HG02571 (cell line): ENCODE results near the gene ADAMTS14.

Experiments used
- ATAC-seq: cut with Tn5 transposase; IDR thresholded peaks from one replicate; pipeline ENCODE4 v1.9.1; 2021; ENCODE audit warnings: mild to moderate bottlenecking, moderate library complexity; ENCODE audit not compliant: unreplicated experiment

ADAMTS14 gene

DNA sequence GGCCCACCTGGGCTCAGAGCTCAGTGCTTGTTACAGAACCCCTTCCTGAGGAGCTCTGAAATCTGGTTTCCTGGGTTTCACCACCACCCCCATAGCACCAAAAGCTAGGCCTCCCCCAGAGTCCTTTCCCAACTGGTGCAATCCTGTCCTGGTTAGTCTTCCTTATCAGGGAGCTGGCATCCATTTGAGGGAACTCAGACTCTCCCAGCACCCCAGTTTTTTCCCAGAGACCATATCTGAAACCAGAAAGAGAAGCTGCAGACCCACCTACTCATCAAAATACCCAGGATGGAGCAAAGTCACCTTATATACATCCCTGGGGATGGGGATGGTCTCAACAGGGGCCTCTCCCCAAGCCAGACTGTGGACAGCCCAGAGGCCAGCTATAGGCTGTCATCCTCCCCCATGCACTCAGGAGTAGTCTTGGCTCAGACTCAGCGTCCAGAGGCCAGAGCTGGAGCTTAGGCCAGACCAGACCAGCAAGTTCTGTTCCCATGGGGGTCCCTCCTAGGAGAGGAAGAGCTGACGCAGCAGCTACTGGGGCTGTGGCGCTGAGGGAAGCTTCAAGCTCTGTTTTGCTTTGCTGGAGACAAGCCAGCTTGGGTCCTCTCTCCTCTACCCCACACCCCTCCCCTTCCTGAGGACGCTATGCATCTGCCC, 109.9 kb downstream of the ADAMTS14 start:
- ATAC-seq, result no peak

DNA sequence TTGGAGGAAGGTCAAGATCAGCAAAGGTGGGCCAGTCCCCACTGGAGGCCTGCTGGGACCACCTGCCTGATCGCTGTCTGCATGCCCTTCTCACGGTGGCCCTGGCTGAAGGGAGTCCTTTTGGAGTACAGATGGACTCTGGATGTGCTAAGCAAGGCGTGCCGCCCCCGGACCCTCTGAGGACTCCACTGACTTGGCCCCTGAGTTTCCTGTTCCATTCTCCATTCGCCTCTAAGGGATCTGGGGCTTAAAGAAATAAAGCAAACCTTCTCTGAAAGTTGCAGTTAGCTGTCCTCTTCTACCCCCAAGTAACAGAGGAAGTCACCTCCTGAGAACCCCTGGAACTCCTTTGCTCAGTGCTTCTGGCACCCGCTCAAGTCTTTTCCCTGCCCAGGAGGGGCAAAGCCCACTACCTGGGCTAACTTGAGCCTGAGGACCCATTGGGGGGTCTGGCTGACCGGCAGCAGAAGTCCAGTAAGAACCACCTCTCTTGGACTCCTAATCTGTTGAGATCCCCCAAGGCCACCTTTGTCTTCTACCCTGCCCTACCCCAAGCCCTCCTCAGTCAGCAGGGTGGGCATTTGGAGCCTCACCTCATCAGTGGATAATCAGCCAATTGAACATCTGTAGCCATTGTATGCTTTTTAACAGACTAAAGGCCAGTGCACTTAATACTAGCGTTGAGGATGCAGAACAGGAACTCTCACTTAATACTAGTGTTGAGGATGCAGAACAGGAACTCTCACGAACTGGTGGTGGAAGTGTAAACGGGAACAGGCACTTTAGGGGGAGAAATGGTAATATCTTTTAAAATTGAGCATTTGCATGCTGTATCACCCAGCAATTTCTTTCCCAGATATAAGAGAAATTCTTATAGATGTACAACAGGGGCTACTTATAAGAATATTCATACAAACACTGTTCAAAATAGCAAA, 110.7 kb downstream of the ADAMTS14 start:
- ATAC-seq, result no peak

DNA sequence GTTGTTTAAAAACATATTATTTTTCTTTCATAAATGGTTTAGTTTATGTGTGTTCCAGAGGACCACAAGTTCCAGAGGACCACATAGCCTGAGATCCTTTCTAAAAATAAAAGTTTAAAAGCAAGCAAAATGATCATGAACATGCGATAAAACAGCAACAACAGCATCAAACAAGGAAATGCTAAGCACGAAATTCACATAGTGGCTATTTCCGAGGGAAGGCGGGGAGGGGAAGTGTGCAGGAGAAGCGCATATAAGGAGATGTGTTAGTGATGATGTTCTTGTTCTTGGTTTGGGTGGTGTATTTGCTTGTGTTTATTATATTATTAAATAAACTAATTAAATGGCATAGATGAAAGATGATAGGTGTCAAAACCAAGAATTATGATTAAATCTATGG, 111.7 kb downstream of the ADAMTS14 start:
- ATAC-seq, result no peak

- no peak for ATAC-seq
Observed at GRCh38 chr10:70784471-70784870, 112.2 kb downstream of the ADAMTS14 start.

- no peak for ATAC-seq
Observed at GRCh38 chr10:70785190-70785589, 112.9 kb downstream of the ADAMTS14 start, which contains the start of gene TBATA. Gene TBATA (minus strand): TSS chr10:70785377. CDS start chr10:70783379, 1,998 bp downstream.

DNA sequence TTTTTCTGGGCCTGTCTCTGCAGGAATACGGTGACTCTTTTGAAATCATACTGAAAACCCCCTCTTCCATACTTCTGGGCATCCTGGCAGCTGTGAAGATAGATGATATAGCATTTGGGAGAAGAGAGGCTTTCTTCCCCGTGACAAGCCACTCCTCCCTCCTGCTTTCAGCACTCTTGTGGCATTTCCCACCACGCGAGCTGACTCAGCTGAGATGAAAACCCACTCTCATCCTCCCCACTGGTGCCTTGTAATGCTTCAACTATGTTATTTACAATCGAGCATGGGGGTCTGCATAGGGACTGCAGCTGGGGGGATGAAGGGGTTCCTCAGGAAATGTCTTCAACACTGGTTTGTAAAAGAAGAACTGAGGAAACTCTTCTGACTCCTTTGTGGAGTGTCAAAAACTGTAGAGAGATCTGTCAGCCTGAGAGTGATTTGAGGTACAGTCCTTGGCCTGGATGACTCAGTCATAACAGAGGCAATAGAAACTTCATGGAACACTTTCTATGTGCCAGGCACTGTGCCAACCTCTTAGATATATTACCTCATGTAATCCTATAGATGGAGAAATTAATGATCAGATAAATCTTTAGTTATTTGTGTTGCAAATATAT, 114.6 kb downstream of the ADAMTS14 start:
- ATAC-seq, result no peak

GRCh38 chr10:70791386-70792039, 119.2 kb downstream of the ADAMTS14 start:
- ATAC-seq, result no peak

- ATAC-seq, result no peak
Observed at GRCh38 chr10:70795613-70796012, 123.3 kb downstream of the ADAMTS14 start.

- no peak for ATAC-seq
Observed at GRCh38 chr10:70797840-70798239, 125.5 kb downstream of the ADAMTS14 start.

DNA sequence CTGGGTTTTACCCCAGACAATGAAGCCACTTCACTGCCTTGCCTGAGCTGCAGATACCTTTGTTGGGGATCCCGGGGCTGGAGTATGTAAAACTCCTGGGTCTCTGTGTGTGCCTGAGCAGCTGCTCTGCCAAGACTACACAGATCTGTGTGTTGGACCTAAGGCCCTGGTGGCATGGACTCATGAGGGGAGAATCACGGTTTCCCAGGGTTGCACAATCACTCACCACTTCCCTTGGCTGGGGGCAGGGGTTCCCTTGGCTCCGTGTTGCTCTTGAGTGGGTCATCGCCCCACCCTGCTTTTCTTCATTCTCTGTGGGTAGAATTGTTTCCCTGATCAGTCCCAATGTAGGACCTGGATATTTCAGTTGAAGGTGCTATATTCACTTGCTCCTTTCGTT, 126.8 kb downstream of the ADAMTS14 start:
- no peak for ATAC-seq

GRCh38 chr10:70801854-70802253, 129.5 kb downstream of the ADAMTS14 start:
- no peak for ATAC-seq

- no peak for ATAC-seq
Observed at GRCh38 chr10:70803775-70804420, 131.6 kb downstream of the ADAMTS14 start.

DNA sequence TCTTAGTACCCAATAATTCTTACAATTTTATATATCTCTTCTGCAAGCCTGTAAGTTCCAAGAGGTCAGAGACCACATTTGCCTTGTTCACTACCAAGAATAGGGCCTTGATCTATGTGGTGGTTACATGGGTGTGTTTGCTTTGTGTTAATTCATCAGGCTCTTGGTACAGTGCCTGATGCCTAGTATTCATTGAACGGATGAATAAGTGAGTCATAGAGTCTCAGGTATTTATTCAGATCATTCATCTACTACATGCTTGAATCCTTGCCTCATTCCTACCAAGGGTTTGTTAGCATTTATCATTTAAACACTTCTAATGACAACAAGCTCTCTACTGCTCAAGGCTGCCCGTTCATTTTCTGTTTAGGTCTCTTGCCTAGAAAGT, 132.1 kb downstream of the ADAMTS14 start:
- no peak for ATAC-seq

GRCh38 chr10:70805619-70806215, 133.4 kb downstream of the ADAMTS14 start:
- no peak for ATAC-seq

- no peak for ATAC-seq
Observed at GRCh38 chr10:70806841-70807240, 134.5 kb downstream of the ADAMTS14 start.

GRCh38 chr10:70807556-70807955, 135.2 kb downstream of the ADAMTS14 start:
- ATAC-seq, result no peak

DNA sequence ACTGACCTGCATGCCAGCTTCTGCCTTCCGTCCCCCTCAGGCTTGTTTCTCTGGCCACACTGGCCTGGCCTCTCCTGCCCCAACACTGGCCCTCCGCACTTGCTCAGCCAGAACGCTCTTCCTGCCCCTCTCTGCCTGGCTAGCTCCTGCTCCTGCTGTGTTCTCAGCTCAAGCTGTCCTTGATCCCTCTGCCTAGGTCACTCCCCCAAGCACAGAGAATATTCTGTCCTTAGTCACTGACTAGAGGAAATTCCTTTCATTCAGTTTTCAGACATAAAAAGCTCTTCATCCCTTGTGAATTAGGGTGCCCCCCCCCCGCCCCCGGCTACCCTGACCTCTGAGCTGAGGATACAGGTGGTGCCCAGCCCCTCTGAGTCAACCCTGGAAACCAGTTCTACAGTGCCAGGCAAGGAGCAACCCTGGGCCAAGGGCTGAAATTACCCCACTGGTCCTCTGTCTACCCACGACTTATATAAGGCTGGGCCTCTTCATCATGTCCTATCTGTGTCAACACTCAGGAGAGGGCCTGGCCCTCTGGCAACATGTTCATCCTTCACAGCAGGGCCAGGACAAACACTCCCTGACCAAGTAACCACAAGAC, 136.8 kb downstream of the ADAMTS14 start:
- no peak for ATAC-seq

DNA sequence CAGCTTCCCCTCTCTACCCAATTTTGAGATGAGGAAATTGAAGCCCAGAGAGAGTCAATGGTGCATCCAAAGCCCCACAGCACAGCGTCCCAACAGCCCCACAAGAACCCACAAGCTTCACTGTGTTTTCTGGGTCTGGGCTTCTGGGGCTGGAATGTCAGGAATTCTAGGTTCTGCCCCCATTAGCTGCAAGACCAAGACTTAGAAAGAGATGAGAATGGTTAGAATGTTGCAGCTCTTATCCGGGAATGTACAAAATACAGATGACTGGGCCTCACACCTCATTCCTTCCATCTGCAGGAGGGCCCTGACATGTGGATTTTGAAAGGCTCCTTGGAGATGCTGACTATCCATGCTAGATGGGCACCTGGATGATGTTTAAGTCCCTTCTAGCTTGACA, 137.4 kb downstream of the ADAMTS14 start:
- no peak for ATAC-seq

DNA sequence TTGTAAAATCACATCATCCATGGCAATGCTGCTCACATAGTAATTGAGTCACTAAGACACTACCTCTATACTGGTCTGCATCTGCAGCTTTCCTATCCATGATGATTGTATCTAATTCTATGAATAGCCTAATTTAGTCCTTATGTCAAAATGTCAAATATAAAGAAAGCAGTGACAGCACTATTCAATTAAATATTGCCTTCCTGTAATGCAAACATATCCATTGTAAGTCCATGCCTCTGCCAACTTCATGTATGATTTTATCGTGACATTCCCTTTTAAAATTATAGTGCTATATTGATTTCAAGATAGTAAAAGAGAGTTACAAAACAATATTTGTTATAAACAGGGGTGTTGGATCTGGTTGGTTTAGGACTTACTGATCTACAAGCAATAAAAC, 138.7 kb downstream of the ADAMTS14 start:
- ATAC-seq, result no peak

- ATAC-seq, result no peak
Observed at GRCh38 chr10:70811881-70812280, 139.6 kb downstream of the ADAMTS14 start.
